ENCODE data around the gene HSPA5.
A peak's percentile ranks its signal among the peaks of the same experiment; 100 is the strongest.
"Not testable (repeated sequence)": the region's sequence is repeated elsewhere in the genome, so short reads cannot be mapped to it uniquely, and the experiment has no call there.

Gene HSPA5

DNA sequence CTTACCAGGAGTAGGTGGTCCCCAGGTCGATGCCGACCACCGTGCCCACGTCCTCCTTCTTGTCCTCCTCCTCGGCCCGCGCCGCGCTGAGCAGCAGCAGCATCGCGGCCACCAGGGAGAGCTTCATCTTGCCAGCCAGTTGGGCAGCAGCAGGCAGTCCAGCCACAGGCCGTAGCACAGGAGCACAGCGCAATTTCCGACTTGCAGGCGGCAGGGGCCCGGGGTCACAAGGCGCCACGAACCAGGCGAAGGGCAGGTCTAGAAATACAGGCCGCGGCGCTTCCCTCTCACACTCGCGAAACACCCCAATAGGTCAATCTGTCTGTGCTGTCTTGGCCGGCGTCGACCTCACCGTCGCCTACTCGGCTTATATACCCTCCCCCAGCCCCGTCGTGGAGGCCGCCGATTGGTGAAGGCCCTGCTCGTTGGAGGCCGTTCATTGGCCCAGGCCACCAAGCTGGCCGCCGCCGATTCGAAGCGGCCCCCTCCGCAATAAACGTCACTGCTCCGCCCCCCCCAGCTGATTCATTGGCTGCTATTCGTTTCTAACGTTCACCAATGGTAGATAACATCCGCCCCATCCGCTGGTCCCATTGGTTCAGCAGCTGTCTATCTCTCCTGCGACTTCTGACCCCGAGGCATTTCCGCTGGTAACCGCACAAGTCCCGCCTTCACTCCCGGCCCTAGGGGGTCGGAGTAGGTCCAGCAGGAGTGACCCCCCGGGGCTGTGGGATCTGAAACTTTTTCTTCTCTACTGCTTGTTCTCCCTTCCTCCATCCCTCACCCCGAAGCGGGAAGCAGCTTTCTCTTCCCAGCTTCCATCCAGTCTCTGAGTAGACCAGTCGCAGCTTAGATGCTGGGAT lies at the start of gene HSPA5:
Gene HSPA5 (minus strand): TSS at position 344 of the 863 bp plus-strand sequence. CDS start 217 bp downstream, at position 127.
- peak; percentile 98 to 99 for DNase-seq (ENCODE audit: low read depth in 2 of 2)

DNA sequence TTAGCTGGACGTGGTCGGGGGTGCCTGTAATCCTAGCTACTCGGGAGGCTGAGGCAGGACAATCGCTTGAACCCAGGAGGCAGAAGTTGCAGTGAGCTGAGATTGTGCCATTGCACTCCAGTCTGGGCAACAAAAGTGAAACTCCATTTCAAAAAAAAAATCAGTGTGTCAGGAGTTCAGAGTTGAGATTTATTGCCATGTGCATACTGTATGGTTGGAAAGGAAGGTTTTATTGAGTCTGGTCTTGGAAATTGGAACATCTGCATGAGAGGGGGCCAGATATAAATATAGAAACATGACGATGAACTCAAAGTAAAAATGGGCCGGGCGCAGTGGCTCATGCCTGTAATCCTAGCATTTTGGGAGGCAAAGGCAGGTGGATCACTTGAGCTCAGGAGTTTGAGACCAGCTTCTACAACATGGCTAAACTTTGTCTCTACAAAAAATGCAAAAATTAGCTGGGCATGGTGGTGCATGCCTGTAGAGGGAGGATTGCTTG lies 45.8 kb upstream of the HSPA5 start:
- DNase-seq (ENCODE audit: low read depth in 2 of 2): not testable (repeated sequence)

DNA sequence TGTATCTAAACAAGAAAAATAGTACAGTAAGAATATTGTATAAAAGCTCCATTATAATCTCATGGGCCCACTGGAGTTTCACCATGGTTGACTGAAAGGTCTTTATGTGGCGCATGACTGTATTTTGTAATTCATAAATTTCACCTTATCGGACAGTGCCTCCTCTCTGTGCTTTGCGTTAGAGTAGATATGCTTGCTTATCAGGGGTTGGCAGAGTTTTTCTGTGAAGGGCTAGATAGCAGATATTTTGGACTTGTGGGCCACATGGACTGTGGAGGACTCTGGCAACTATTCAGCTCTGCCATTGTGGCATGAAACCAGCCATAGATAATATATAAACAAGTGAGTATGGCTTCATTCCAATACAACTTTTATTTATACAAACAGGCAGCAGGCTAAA lies 43.7 kb upstream of the HSPA5 start:
- no peak for DNase-seq (ENCODE audit: low read depth in 2 of 2)

DNA sequence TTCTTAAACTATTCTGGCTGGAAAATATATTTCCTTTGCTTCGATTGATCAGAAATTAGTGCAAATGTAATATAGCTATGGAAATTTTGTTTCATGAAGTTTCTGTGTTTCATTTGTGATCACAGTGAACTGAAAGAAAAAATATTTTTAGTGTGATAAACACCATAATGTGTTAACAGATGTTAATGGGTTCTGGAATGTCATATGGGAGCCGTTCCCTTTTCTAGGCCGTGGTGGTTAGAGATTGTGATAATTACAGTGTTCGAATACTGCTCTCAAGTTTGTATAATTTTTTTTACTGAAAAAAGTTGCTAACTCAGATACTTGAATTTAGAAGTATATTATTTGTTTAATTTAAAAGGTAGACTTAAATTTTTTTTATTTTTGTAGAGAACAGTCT lies 39.8 kb upstream of the HSPA5 start:
- no peak for DNase-seq (ENCODE audit: low read depth in 2 of 2)

DNA sequence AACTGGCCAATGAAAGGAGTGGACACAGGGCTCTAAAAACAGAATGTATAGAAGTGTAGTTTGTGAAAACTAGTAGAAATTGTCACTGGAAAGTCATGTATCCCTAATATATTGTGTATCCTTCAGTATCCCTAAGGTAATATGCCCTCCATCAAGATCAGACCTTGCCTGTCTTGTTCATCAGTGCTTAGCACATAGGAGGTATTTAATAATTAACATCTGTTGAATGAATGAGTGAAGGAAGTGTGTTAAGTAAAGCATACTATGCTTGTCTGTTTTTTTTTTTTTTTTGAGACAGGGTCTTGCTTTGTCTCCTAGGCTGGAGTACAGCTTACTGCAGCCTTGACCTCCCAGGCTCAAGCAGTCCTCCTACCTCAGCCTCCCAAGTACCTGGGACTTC lies 36.3 kb upstream of the HSPA5 start:
- DNase-seq (ENCODE audit: low read depth in 2 of 2): no peak

DNA sequence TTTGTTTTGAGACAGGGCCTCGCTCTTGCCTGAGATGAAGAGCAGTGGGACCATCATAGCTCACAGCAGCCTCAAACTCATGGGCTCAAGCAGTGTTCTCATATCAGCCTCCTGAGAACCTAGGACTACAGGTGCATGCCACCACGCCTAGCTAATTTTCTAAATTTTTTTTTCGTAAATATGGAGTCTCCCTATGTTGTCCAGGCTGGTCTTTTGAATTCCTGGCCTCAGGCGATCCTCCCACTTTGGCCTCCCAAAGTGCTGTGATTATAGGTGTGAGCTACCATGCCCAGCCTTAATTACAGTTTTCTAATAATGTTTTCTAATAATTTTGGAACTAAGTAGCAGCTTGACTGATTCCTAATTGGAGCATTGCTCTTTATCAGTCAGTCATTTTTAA lies 35.6 kb upstream of the HSPA5 start:
- DNase-seq (ENCODE audit: low read depth in 2 of 2): no peak

DNA sequence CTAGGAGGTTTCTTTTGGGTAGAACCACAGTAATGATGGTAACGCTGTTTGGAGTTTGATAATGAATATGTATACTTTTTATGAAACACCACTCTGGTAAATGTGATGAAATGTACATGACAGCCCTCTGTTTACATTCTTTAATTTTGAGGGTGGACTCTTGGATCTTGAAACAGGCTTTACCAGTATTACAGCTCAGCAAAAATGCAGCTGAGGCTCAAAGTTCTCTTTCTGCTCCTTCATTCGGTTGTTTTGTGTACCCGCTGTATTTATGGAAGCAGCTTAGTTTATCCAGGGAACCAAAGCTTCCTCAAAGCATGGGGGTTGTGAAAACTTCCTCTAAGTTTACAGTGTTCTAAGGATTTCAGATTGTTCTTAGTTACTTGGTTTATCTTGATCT lies 31.6 kb upstream of the HSPA5 start:
- DNase-seq (ENCODE audit: low read depth in 2 of 2): no peak

DNA sequence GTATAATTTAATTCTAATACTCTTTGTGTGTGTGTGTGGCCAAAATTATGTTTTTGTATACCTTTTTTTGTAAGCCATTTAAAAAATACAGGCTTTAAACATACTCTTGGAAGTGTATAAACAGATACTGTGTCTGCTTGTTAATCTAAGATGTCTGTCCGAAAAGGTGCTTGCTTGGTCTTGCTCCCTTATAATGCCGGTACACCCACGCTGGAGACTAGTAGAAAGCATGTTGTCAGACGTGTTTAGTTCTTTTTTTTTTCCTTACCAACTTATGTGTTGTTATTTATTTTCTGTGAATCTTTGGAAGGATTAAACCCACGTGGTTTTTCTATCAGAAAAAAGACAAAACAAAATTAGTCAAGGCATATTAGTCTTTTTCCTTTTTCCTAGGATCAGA lies 29.9 kb upstream of the HSPA5 start:
- no peak for DNase-seq (ENCODE audit: low read depth in 2 of 2)

DNA sequence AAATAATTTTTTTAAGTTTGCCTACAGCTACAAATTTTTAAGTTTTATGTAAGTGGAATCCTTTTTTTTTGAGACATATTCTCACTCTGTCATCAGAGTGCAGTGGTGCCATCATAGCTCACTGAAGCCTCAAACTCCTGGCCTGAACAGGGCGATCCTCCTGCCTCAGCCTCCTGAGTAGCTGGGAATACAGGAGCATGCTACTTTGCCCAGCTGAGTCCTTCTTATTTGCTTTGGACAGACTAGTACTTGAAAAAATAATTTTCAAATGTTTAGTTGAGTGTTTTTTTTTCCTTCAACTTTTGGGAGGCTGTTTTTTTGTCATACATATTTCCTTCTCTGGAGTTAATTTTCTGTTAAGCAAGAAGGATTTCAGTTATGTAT lies 27.9 kb upstream of the HSPA5 start:
- DNase-seq (ENCODE audit: low read depth in 2 of 2): no peak

DNA sequence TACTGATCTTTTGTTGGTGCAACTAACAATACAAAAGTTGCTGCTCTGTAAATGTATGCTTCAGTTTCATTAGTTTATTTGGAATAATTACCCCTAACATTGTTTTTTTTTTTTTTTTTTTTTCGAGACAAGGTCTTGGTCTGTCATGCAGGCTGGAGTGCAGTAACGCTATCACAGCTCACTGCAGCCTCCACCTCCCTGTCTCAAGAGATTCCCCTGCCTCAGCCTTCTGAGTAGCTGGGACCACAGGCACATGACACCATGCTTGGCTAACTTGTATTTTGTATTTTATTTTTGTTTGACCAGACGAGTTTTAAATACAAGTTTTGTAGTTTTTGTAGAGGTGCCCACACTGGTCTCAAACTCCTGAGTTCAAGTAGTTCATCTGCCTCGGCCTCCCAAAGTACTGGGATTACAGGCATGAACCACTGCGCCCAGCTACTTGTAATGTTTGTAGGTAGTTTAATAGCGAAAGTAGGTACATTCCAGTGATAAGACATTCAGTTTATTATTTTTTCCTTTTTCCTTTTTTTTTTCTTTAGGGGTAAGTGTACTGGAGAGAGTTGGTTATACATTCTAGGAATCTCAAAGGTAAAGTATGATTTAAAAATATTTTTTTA lies 27.4 kb upstream of the HSPA5 start:
- no peak for DNase-seq (ENCODE audit: low read depth in 2 of 2)

DNA sequence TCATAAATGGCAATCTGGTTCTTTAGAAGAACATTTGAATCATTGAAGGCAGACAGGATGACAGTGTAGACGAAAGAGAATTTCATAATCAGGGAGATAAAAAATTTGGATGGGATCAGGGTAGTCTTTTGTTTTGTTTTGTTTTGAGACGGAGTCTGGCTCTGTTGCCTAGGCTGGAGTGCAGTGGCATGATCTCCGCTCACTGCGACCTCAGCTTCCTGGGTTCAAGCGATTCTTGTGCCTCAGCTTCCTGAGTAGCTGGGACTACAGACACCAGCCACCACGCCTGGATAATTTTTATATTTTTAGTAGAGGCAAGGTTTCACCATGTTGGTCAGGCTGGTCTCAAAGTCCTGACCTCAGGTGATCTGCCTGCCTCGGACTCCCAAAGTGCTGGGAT lies 22.9 kb upstream of the HSPA5 start:
- not testable (repeated sequence) for DNase-seq (ENCODE audit: low read depth in 2 of 2)

DNA sequence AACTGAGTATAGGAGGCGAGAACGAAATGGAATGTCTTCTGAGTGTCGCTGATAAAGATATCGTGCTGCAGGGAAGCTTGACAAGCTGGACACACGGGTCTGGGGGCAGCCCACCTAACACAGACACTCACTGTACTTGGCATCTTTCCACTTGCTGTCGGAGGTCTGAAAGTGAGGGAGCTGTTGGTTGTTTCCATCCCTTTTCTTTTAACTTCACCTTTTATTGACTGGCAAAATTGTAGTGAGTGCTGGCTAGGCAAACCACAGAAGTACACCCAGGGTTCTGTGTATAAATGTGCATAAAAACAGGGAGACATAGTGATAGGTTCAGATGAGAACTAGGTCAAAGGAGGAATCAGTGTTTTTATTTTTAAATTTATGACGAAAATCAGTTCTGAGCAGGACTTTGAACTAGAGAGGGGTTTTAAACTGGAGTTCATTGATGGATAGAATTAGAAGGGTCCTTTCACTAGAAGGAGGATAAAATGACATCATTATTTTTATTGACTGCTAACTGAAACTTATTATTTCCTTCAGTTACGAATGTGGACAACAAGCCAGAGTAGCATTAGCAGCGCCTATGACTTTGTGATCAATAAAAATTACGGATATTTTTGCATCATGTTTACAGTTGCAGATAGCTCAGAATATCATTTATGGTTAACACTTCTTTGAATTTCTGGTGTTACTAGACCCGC lies 21.3 kb upstream of the HSPA5 start:
- DNase-seq (ENCODE audit: low read depth in 2 of 2): no peak

DNA sequence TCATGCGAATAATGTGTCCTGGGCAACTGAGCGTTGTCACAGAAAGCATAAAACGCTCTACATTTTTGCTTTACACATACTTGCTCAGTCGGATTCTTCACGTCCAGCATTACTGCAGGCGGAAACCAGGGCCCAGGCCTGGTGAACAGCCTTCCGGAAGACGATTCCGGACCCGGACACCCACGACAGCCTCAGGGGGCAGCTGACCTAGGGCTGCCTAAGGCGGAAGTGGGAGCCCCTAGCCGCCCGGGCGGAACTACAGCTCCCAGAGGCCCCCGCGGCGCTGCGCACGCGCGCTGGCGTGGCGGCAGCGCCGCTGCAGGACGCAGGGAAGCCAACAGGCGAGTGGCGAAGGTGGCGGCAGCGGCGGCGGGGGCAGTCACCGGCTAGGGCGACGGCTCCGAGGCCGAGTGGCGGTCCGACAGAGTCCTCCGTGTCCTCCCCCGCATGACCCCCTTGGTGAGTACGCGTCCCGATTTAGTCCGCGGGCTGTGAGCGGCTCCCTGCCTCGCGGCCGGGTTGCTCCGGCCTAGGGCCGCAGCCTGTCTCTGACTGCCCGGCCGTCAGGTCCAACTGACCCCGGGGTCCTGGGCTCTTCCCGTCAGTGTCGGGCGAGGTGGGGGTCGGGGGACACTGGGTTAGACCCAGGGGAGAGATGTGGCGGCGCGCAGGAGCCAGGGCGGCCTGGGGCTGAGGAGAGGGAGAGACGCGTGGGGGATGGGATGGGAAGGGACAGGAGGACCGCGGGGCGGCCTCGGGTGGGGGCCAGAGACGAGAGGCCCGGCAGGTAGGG lies 20.6 kb upstream of the HSPA5 start, which contains the start of gene GAPVD1:
Gene GAPVD1 (plus strand): TSS at position 326 of the 793 bp plus-strand sequence. CDS start 37,096 bp downstream, outside the sequence.
- DNase-seq (ENCODE audit: low read depth in 2 of 2): peak; percentile 84

DNA sequence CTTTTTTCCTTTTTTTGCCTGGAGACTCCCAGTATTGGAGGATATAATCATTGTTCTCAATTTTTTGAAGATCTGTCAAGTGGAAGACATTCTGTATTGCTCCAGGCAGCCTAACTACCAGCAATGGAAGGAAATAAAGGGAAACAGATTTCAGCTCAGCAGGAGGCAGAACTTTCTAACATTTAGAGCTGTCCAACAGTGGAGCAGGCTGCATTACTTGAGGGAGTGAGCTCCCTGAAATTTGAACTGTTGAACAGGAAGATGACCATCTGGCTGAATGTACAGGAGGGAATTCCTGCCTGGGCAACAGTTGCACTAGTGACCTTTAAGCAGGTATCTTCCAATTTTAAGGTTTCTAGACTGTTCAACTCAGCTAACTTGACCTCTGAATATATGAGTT lies 19.4 kb upstream of the HSPA5 start:
- no peak for DNase-seq (ENCODE audit: low read depth in 2 of 2)

DNA sequence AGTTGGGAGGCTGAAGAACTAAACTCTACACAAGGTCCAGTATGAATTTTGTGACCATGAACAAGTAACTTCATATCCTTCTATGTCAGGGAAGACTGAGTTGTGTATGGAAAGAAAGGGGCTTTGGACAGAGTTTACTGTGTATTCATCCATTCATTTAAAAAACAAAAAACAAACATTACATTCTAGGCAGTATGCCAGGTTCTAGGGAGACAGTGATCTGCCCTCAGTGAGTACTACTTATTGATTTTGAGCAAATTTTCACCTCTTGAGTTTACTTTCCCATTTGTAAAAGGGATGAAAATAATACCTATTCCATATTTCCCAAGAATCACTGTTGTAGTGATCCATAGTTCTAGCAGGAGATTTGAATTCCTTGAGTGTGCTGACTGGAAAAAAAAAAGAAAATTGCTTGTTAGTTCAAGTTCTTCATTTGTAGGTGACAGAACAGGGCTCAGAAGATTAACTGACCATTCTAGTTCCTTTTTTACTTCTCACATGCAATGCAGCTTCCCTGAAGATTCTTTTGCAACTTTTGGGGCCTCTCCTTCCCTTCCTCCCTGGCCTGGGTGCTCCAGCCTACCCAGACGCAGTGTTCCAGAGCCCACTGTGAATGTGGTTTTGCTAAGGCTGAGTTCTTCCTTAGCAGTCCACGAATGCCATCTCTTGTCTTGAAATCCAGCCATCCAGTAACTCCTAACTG lies 17.8 kb upstream of the HSPA5 start:
- no peak for DNase-seq (ENCODE audit: low read depth in 2 of 2)

DNA sequence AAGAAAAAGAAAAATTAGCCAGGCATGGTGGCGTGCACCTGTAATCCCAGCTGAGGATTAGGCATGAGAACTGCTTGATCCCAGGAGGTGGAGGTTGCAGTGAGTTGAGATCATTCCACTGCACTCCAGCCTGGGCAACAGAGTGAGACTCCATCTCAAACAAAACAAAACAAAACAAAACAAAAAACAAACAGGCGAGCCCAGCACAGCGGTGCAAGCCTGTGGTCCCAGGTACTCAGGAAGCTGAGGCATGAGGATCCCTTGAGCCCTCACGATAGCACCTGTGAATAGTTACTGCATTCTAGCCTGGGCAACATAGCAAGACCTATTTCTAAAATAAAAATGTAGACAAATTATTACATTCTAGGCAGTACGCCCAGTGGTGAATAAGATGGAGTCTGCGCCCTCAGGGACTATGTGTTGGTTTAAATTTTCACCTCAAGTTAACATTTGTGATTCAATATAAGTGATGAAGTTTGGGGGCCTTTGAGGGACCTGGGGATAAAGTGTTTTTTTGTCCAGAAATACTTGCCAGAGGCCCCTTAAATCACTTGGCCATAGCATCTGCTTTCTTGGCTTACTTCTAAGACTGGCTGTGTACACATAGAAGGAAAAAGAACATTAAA lies 17.1 kb upstream of the HSPA5 start:
- DNase-seq (ENCODE audit: low read depth in 2 of 2): no peak

DNA sequence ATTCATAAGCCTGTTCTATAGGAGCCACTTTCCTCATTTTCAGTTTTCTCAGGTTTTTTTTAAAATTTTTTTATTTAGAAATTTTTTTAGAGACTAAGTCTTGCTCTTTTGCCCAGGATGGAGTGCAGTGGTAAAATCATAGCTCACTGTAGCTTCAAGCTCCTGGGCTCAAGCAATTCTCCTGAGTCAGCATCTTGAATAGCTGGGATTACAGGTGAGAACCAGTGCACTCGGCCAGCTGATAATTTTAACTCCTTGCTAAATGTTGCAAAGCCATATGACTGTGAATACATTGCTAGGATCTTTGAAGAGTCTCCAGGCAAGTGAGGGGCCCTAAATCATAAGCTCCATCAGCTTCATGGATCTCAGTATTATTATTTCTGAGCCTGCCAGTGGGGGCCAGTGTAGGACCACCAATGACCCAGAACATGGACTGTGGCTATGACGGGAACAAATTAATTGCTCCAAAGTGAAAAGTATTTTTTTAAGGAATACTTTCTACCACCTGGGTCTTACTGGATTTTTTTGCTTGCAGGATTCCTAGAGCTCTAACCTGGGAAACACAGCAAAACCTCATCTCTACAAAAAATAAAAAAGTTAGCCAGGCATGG lies 14.7 kb upstream of the HSPA5 start:
- DNase-seq (ENCODE audit: low read depth in 2 of 2): no peak

DNA sequence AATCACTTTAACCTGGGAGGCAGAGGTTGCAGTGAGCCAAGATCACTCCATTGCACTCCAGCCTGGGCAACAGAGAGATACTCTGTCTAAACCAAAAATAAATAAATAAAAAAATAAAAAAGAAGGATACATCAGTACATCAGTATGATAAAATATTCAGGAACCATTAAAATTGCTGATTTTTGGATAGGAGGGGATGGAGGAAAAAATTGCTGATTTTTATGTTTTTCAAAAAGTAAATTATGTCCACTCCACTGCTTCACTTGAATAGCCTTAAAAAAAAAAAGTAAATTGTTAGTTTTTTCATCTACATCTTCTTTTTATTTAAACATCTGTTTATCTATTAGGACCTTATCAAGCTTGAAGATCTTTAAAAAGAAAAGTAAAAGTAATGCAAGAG lies 13.1 kb upstream of the HSPA5 start:
- DNase-seq (ENCODE audit: low read depth in 2 of 2): no peak

DNA sequence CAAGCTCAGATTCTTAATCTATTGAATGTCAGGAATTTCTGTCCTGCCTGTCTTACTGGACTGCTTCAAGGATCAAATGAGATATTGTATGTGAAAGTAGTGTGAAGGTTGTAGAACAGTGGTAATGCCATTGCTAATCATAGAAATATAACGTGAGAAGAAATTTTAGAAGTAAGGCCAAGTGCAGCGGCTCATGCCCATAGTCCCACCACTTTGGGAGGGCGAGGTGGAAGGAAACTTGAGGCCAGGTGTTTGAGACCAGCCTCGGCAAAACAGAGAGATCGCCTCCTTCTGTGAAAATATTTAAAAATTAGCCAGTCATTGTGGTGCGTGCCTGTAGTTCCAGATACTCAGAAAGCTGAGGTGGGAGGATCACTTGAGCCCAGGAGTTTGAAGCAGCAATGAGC lies 5.1 kb upstream of the HSPA5 start:
- DNase-seq (ENCODE audit: low read depth in 2 of 2): no peak

DNA sequence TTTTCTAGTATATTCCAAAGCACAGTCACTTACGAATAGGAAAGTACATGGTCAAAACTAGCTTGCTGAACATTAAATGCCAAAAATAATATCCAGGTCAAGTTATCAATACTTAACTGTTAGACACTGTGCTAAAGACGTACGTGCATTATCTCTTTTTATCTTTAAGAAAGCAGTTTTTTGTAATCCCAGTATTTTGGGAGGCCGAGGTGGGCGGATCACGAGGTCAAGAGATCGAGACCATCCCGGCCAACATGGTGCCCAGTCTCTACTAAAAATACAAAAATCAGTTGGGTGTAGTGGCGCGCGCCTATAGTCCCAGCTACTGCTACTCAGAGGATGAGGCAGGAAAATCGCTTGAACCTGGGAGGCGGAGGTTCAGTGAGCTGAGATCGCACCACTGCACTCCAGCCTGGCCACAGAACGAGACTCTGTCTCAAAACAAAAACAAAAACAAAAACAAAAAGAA lies 2.7 kb upstream of the HSPA5 start:
- no peak for DNase-seq (ENCODE audit: low read depth in 2 of 2)

All from stimulated activated CD8-positive, alpha-beta memory T cell treated with anti-CD3 and anti-CD28 coated beads, Interleukin-2, amount 100 ng/mL, for 48 hours (primary cell).